DND-41 (cell line): ENCODE results near the gene GRID2.

ENCODE experiments used
- ATAC-seq: fragments of 200-7000 bp; cut with Tn5 transposase; 3 replicates; pipeline ENCODE4 v1.9.1; 2021; ENCODE audit warnings: low read depth; ENCODE audit not compliant: insufficient read depth
- DNase-seq: peaks from one replicate; pipeline ENCODE4 v3.0.0-alpha.2; 2020
- H2AFZ ChIP-seq: 2 replicates; pipeline ENCODE4 v1.6.0; 2012; ENCODE audit warnings: low read depth, low read length
- H3K27ac ChIP-seq: 2 replicates; pipeline ENCODE4 v1.5.1; 2012; ENCODE audit warnings: low read length, inconsistent platforms
- H3K27me3 ChIP-seq: fragments of 200-600 bp; sonication (generic); 2 replicates; pipeline ENCODE4 v1.6.0; 2012; ENCODE audit warnings: low read length, mild to moderate bottlenecking, inconsistent platforms; ENCODE audit not compliant: insufficient read depth, poor library complexity
- H3K36me3 ChIP-seq: 2 replicates; pipeline ENCODE4 v1.5.1; 2012; ENCODE audit warnings: low read length, inconsistent platforms; ENCODE audit not compliant: insufficient read depth
- H3K4me1 ChIP-seq: 2 replicates; pipeline ENCODE4 v1.5.1; 2012; ENCODE audit warnings: mild to moderate bottlenecking, low read length; ENCODE audit not compliant: insufficient read depth
- H3K4me2 ChIP-seq: 2 replicates; pipeline ENCODE4 v1.6.0; 2012; ENCODE audit warnings: mild to moderate bottlenecking, moderate library complexity, low read length, inconsistent platforms; ENCODE audit not compliant: insufficient read depth
- H3K4me3 ChIP-seq, 2 experiments: fragments of 200-600 bp in 1 of 2; shearing (Covaris generic) in 1 of 2; 2 replicates each; pipeline ENCODE4 v1.5.1; 2012 to 2016; ENCODE audit warnings: inconsistent platforms in 2 of 2, low read length in 2 of 2, mild to moderate bottlenecking in 2 of 2, low read depth in 1 of 2, moderate library complexity in 1 of 2
- H3K79me2 ChIP-seq: 2 replicates; pipeline ENCODE4 v1.6.0; 2012; ENCODE audit warnings: low read length, inconsistent platforms; ENCODE audit not compliant: insufficient read depth
- H3K9ac ChIP-seq: 2 replicates; pipeline ENCODE4 v1.6.0; 2012; ENCODE audit warnings: low read depth, mild to moderate bottlenecking, inconsistent platforms, low read length, moderate library complexity
- H3K9me3 ChIP-seq: 2 replicates; pipeline ENCODE4 v1.5.1; 2012; ENCODE audit warnings: low read length, moderate library complexity, mild to moderate bottlenecking, inconsistent platforms; ENCODE audit not compliant: insufficient read depth, severe bottlenecking
- H4K20me1 ChIP-seq: 2 replicates; pipeline ENCODE4 v1.6.0; 2012; ENCODE audit warnings: low read length; ENCODE audit not compliant: insufficient read depth
- CTCF ChIP-seq: IDR thresholded peaks from 2 replicates; pipeline ENCODE4 v1.5.1; 2012; ENCODE audit warnings: borderline replicate concordance, low read length, moderate library complexity, mild to moderate bottlenecking; ENCODE audit not compliant: poor library complexity, severe bottlenecking; ENCODE audit errors: extremely low read depth
- EZH2 ChIP-seq: IDR thresholded peaks from 3 replicates; pipeline ENCODE4 v1.6.1; 2012; ENCODE audit warnings: borderline replicate concordance, low read depth, mild to moderate bottlenecking, moderate library complexity, low read length, inconsistent platforms; ENCODE audit not compliant: severe bottlenecking

The GRID2 gene

GRCh38 chr4:93756101-93756500 lies 1452.3 kb downstream of the GRID2 start:
- H4K20me1 ChIP-seq = no peaks in the 10 kb centered on the region
- ATAC-seq = no peak

GRCh38 chr4:93759506-93759905 lies 1455.7 kb downstream of the GRID2 start:
- H3K27ac ChIP-seq = no peak overlapping the region
- H3K79me2 ChIP-seq = no peaks in the 10 kb centered on the region
- TF ChIP-seq CTCF (no peak), EZH2 (no peak)
- no peak for ATAC-seq
- no peak overlapping the region for H3K9ac ChIP-seq
- H3K4me1 ChIP-seq = no peaks in the 10 kb centered on the region
- no peaks in the 10 kb centered on the region for H3K36me3 ChIP-seq
- no peak overlapping the region for H2AFZ ChIP-seq
- no peaks in the 10 kb centered on the region for H3K27me3 ChIP-seq
- no peak overlapping the region for H3K4me2 ChIP-seq
- H3K9me3 ChIP-seq = no peaks in the 10 kb centered on the region
- no peak for DNase-seq
- H4K20me1 ChIP-seq = no peaks in the 10 kb centered on the region
- no peak overlapping the region for H3K4me3 ChIP-seq

More at GRCh38 chr4:93756101-93756500, 1452.3 kb downstream of the GRID2 start:
- Histone ChIP-seq H3K4me2 (no peak overlapping the region), H3K9ac (no peak overlapping the region), H3K36me3 (no peaks in the 10 kb centered on the region), H2AFZ (no peak overlapping the region), H3K4me3 (no peak overlapping the region), H3K4me1 (no peaks in the 10 kb centered on the region), H3K27ac (no peak overlapping the region), H3K27me3 (no peaks in the 10 kb centered on the region), H3K79me2 (no peaks in the 10 kb centered on the region), H3K9me3 (no peaks in the 10 kb centered on the region)
- no peak for TF ChIP-seq EZH2
- no peak for TF ChIP-seq CTCF
- DNase-seq = no peak

- no peak overlapping the region for H3K9ac ChIP-seq
- H3K4me3 ChIP-seq = no peak overlapping the region
- no peaks in the 10 kb centered on the region for H3K27me3 ChIP-seq
- H3K4me1 ChIP-seq = no peaks in the 10 kb centered on the region
- TF ChIP-seq CTCF (no peak), EZH2 (no peak)
- no peaks in the 10 kb centered on the region for H3K36me3 ChIP-seq
- no peak overlapping the region for H2AFZ ChIP-seq
- ATAC-seq = no peak
- no peak overlapping the region for H3K4me2 ChIP-seq
- no peaks in the 10 kb centered on the region for H3K9me3 ChIP-seq
- no peaks in the 10 kb centered on the region for H3K79me2 ChIP-seq
- no peaks in the 10 kb centered on the region for H4K20me1 ChIP-seq
- no peak overlapping the region for H3K27ac ChIP-seq
- DNase-seq = no peak
Observed at GRCh38 chr4:93760284-93760683, 1456.5 kb downstream of the GRID2 start.

DNA sequence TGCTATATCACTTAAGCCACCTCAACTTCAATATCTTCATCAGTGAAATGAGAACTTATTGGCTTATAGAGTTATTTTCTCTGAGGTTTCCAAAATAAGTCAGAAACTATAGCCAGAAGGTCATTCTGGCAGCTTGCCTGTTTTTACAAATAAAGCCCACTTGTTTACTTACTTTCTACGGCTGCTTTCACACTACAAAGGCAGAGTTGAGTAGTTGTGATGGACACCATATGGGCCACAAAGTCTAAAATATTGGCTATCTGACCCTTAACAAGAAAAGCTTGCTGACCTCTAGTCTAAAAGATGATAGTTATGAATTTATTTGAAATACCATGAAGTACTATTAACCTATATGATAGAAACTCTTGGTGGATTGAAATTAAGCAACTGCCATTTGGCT lies 1457.5 kb downstream of the GRID2 start:
- TF ChIP-seq CTCF = no peak
- no peak for TF ChIP-seq EZH2
- H3K27ac ChIP-seq = no peak overlapping the region
- H2AFZ ChIP-seq = no peak overlapping the region
- no peak overlapping the region for H3K9ac ChIP-seq
- DNase-seq = no peak
- ATAC-seq = no peak
- H3K36me3 ChIP-seq = no peaks in the 10 kb centered on the region
- H3K27me3 ChIP-seq = no peaks in the 10 kb centered on the region
- H3K4me2 ChIP-seq = no peak overlapping the region
- no peaks in the 10 kb centered on the region for H3K79me2 ChIP-seq
- H3K4me1 ChIP-seq = no peaks in the 10 kb centered on the region
- no peak overlapping the region for H3K4me3 ChIP-seq
- no peaks in the 10 kb centered on the region for H4K20me1 ChIP-seq
- no peaks in the 10 kb centered on the region for H3K9me3 ChIP-seq
